ENCODE data around the gene SPINT2. TPM values are rescaled to one million over a fixed set of nuclear protein-coding genes. Genes with fewer than 3 reads are reported as not detected.

SPINT2 gene
- total and polyA plus RNA-seq, 4 donors: 7.0 to 43.0 (median 10.7) TPM

- peaks cover 6 to 17% (median 6%) of the 10 kb centered on the region in 4 donors for H3K36me3 ChIP-seq (ENCODE audit: control insufficient read depth in 4 of 4, insufficient read depth in 3 of 4, low read depth in 1 of 4, low read length in 3 of 4)
- no peak for DNase-seq (ENCODE audit: low spot score)
- H3K27me3 ChIP-seq (ENCODE audit: control insufficient read depth in 4 of 4, insufficient read depth in 4 of 4, low read length in 3 of 4): no peaks in the 10 kb centered on the region
- 93% methylated on average over 24 of the region's 24 CpGs for WGBS
- H3K4me1 ChIP-seq (ENCODE audit: control insufficient read depth in 4 of 4, insufficient read depth in 4 of 4, low read length in 3 of 4): peaks cover 0 to 2% (median 0%) of the 10 kb centered on the region in 4 donors
- TF ChIP-seq FOXA2 (IDR thresholded peaks at IDR 0.05) (no peak), SP1 (IDR thresholded peaks at IDR 0.05) (no peak), HNF4A (conservative IDR thresholded peaks at IDR 0.05) (no peak), RAD21 (IDR thresholded peaks at IDR 0.05) (no peak), NR2F2 (IDR thresholded peaks at IDR 0.05) (no peak), TAF1 (conservative IDR thresholded peaks at IDR 0.05) (no peak), HNF4G (IDR thresholded peaks at IDR 0.05) (no peak), CTCF (IDR thresholded peaks at IDR 0.05; ENCODE audit: low read depth, low read length, missing input control) (no peak), YY1 (IDR thresholded peaks at IDR 0.05) (no peak), EGR1 (IDR thresholded peaks at IDR 0.05; ENCODE audit: low read depth in 2 of 2) (no peak), GABPA (IDR thresholded peaks at IDR 0.05 in 1 of 2, conservative IDR thresholded peaks at IDR 0.05 in 1 of 2) (no peak), ZBTB33 (IDR thresholded peaks at IDR 0.05) (no peak), FOXA1 (IDR thresholded peaks at IDR 0.05) (no peak), JUND (IDR thresholded peaks at IDR 0.05) (no peak)
- H3K9me3 ChIP-seq (ENCODE audit: control insufficient read depth in 4 of 4, low read length in 3 of 4): no peaks in the 10 kb centered on the region
- H3K27ac ChIP-seq (ENCODE audit: low read depth in 1 of 2, low read length in 2 of 2): no peak overlapping the region
- no peak overlapping the region for H3K9ac ChIP-seq (ENCODE audit: low read depth in 1 of 2, low read length in 2 of 2)
- no peak overlapping the region for H3K4me3 ChIP-seq (ENCODE audit: low read depth in 1 of 3, low read length in 3 of 3)
These were observed 44.7 kb downstream of the SPINT2 start for GRCh38 chr19:38308926-38309614.

GRCh38 chr19:38309615-38310278, 45.4 kb downstream of the SPINT2 start:
- H3K9me3 ChIP-seq (ENCODE audit: control insufficient read depth in 4 of 4, low read length in 3 of 4): no peaks in the 10 kb centered on the region
- no peak overlapping the region for H3K4me3 ChIP-seq (ENCODE audit: low read depth in 1 of 3, low read length in 3 of 3)
- no peaks in the 10 kb centered on the region for H3K27me3 ChIP-seq (ENCODE audit: control insufficient read depth in 4 of 4, insufficient read depth in 4 of 4, low read length in 3 of 4)
- H3K4me1 ChIP-seq (ENCODE audit: control insufficient read depth in 4 of 4, insufficient read depth in 4 of 4, low read length in 3 of 4): peaks cover 0 to 2% (median 0%) of the 10 kb centered on the region in 4 donors
- 95% methylated on average over 3 of the region's 3 CpGs for WGBS
- H3K9ac ChIP-seq (ENCODE audit: low read depth in 1 of 2, low read length in 2 of 2): no peak overlapping the region
- H3K36me3 ChIP-seq (ENCODE audit: control insufficient read depth in 4 of 4, insufficient read depth in 3 of 4, low read depth in 1 of 4, low read length in 3 of 4): peaks cover 6 to 17% (median 6%) of the 10 kb centered on the region in 4 donors
- DNase-seq (ENCODE audit: low spot score): no peak
- no peak overlapping the region for H3K27ac ChIP-seq (ENCODE audit: low read depth in 1 of 2, low read length in 2 of 2)
- TF ChIP-seq SP1 (IDR thresholded peaks at IDR 0.05): no peak
- no peak for TF ChIP-seq FOXA2 (IDR thresholded peaks at IDR 0.05)
- no peak for TF ChIP-seq CTCF (IDR thresholded peaks at IDR 0.05; ENCODE audit: low read depth, low read length, missing input control)
- no peak for TF ChIP-seq YY1 (IDR thresholded peaks at IDR 0.05)
- no peak for TF ChIP-seq RXRA (IDR thresholded peaks at IDR 0.05)
- no peak for TF ChIP-seq REST (IDR thresholded peaks at IDR 0.05)
- TF ChIP-seq HNF4A (conservative IDR thresholded peaks at IDR 0.05): no peak
- no peak for TF ChIP-seq NR2F2 (IDR thresholded peaks at IDR 0.05)
- no peak for TF ChIP-seq FOXA1 (IDR thresholded peaks at IDR 0.05)
- TF ChIP-seq GABPA (IDR thresholded peaks at IDR 0.05 in 1 of 2, conservative IDR thresholded peaks at IDR 0.05 in 1 of 2): no peak
- TF ChIP-seq ATF3 (IDR thresholded peaks at IDR 0.05): no peak
- no peak for TF ChIP-seq MAX (IDR thresholded peaks at IDR 0.05)
- TF ChIP-seq JUND (IDR thresholded peaks at IDR 0.05): no peak
- no peak for TF ChIP-seq EGR1 (IDR thresholded peaks at IDR 0.05; ENCODE audit: low read depth in 2 of 2)
